Astrocyte (in vitro differentiated cells and primary cell): Measurements from ENCODE around the gene ORAI2. TPM values are rescaled to one million over a fixed set of nuclear protein-coding genes. Genes with fewer than 3 reads are reported as not detected.

Source experiments
- DNase-seq: peaks from one replicate; pipeline ENCODE4 v3.0.0-alpha.2; 2010; ENCODE audit warnings: low read depth
- FAIRE-seq: peaks from 2 replicates; lab custom pipeline; 2011; peaks lifted over from hg19 to GRCh38; lab: Jason Lieb, UNC
- H2AFZ ChIP-seq: 2 replicates; pipeline ENCODE4 v1.6.0; 2012; ENCODE audit warnings: low read depth, low read length, inconsistent platforms
- H3K27ac ChIP-seq: 2 replicates; pipeline ENCODE4 v1.5.1; 2011; ENCODE audit warnings: low read depth, low read length, inconsistent platforms
- H3K27me3 ChIP-seq: 2 replicates; pipeline ENCODE4 v1.6.0; 2011; ENCODE audit warnings: low read length, inconsistent platforms; ENCODE audit not compliant: insufficient read depth
- H3K36me3 ChIP-seq: 2 replicates; pipeline ENCODE4 v1.5.1; 2011; ENCODE audit warnings: low read length, inconsistent platforms; ENCODE audit not compliant: insufficient read depth
- H3K4me1 ChIP-seq: 2 replicates; pipeline ENCODE4 v1.5.1; 2011; ENCODE audit warnings: low read length, inconsistent platforms; ENCODE audit not compliant: insufficient read depth
- H3K4me2 ChIP-seq: 2 replicates; pipeline ENCODE4 v1.6.0; 2012; ENCODE audit warnings: low read length, inconsistent platforms
- H3K4me3 ChIP-seq: 2 replicates; pipeline ENCODE4 v1.5.1; 2011; ENCODE audit warnings: low read depth, mild to moderate bottlenecking, low read length, inconsistent platforms; ENCODE audit not compliant: insufficient read depth
- H3K79me2 ChIP-seq: 2 replicates; pipeline ENCODE4 v1.6.0; 2012; ENCODE audit warnings: mild to moderate bottlenecking, low read length, inconsistent platforms; ENCODE audit not compliant: insufficient read depth
- H3K9ac ChIP-seq: 2 replicates; pipeline ENCODE4 v1.6.0; 2012; ENCODE audit warnings: mild to moderate bottlenecking, low read length, inconsistent platforms
- H3K9me3 ChIP-seq: 2 replicates; pipeline ENCODE4 v1.5.1; 2012; ENCODE audit warnings: low read depth, mild to moderate bottlenecking, low read length, inconsistent platforms; ENCODE audit not compliant: insufficient read depth
- H4K20me1 ChIP-seq: 2 replicates; pipeline ENCODE4 v1.6.0; 2012; ENCODE audit warnings: low read length, inconsistent platforms; ENCODE audit not compliant: insufficient read depth
- H3K27ac Mint-ChIP-seq: one replicate; pipeline ENCODE4 v1.8.0; 2021; ENCODE audit warnings: mild to moderate bottlenecking, mixed read lengths; ENCODE audit not compliant: unreplicated experiment
- H3K27me3 Mint-ChIP-seq: one replicate; pipeline ENCODE4 v1.8.0; 2021; ENCODE audit warnings: low read depth, mixed read lengths; ENCODE audit not compliant: unreplicated experiment
- H3K36me3 Mint-ChIP-seq: one replicate; pipeline ENCODE4 v1.8.0; 2021; ENCODE audit warnings: low read depth, mixed read lengths; ENCODE audit not compliant: unreplicated experiment
- H3K4me1 Mint-ChIP-seq: one replicate; pipeline ENCODE4 v1.8.0; 2021; ENCODE audit warnings: low read depth, mixed read lengths; ENCODE audit not compliant: unreplicated experiment
- H3K4me3 Mint-ChIP-seq: one replicate; pipeline ENCODE4 v1.8.0; 2021; ENCODE audit warnings: mild to moderate bottlenecking, moderate library complexity, mixed read lengths; ENCODE audit not compliant: unreplicated experiment
- H3K9me3 Mint-ChIP-seq: one replicate; pipeline ENCODE4 v1.8.0; 2021; ENCODE audit warnings: mild to moderate bottlenecking, mixed read lengths; ENCODE audit not compliant: unreplicated experiment
- EZH2 ChIP-seq: IDR thresholded peaks from 2 replicates; pipeline ENCODE4 v1.6.1; 2012; ENCODE audit warnings: mild to moderate bottlenecking, low read length, inconsistent platforms; ENCODE audit not compliant: insufficient read depth
- total RNA-seq: library from RNA; stranded (reverse); gene quantifications from 2 replicates; pipeline ENCODE4 v1.2.1, GENCODE V29; 2021
- TF ChIP-seq, protein P1 (sequence below): IDR thresholded peaks from 2 replicates; pipeline ENCODE4 v1.5.1; 2011; ENCODE audit warnings: low read depth, mild to moderate bottlenecking, inconsistent platforms, low read length, moderate library complexity; ENCODE audit not compliant: insufficient read depth

ORAI2 gene
- total RNA-seq, 1 donor from 2014 or later, result 64.4 TPM

GRCh38 chr7:102466097-102466496 is 32.7 kb downstream of the ORAI2 start:
- no peak for TF ChIP-seq EZH2
- TF ChIP-seq, protein P1, sequence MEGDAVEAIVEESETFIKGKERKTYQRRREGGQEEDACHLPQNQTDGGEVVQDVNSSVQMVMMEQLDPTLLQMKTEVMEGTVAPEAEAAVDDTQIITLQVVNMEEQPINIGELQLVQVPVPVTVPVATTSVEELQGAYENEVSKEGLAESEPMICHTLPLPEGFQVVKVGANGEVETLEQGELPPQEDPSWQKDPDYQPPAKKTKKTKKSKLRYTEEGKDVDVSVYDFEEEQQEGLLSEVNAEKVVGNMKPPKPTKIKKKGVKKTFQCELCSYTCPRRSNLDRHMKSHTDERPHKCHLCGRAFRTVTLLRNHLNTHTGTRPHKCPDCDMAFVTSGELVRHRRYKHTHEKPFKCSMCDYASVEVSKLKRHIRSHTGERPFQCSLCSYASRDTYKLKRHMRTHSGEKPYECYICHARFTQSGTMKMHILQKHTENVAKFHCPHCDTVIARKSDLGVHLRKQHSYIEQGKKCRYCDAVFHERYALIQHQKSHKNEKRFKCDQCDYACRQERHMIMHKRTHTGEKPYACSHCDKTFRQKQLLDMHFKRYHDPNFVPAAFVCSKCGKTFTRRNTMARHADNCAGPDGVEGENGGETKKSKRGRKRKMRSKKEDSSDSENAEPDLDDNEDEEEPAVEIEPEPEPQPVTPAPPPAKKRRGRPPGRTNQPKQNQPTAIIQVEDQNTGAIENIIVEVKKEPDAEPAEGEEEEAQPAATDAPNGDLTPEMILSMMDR, result no peak
- H3K79me2 ChIP-seq, result peaks cover 41% of the 10 kb centered on the region
- no peaks in the 10 kb centered on the region for H3K27me3 Mint-ChIP-seq
- H3K36me3 Mint-ChIP-seq, result no peaks in the 10 kb centered on the region
- no peak for DNase-seq
- H3K4me2 ChIP-seq, result peak overlapping the region; percentile 87
- no peak for FAIRE-seq
- no peaks in the 10 kb centered on the region for H3K9me3 Mint-ChIP-seq
- H3K36me3 ChIP-seq, result no peaks in the 10 kb centered on the region
- H3K4me1 Mint-ChIP-seq, result peaks cover 4% of the 10 kb centered on the region
- H3K4me3 Mint-ChIP-seq, result peak overlapping the region; percentile 80
- H4K20me1 ChIP-seq, result peaks cover 28% of the 10 kb centered on the region
- peaks cover 12% of the 10 kb centered on the region for H3K4me1 ChIP-seq
- H2AFZ ChIP-seq, result no peak overlapping the region
- no peaks in the 10 kb centered on the region for H3K27me3 ChIP-seq
- no peaks in the 10 kb centered on the region for H3K9me3 ChIP-seq
- no peak overlapping the region for H3K27ac Mint-ChIP-seq
- peak overlapping the region; percentile 96 for H3K9ac ChIP-seq
- H3K4me3 ChIP-seq, result peak overlapping the region; percentile 98
- no peak overlapping the region for H3K27ac ChIP-seq

GRCh38 chr7:102467581-102468477 is 34.5 kb downstream of the ORAI2 start:
- no peak overlapping the region for H3K27ac ChIP-seq
- no peaks in the 10 kb centered on the region for H3K27me3 Mint-ChIP-seq
- H3K4me3 Mint-ChIP-seq, result no peak overlapping the region

More at GRCh38 chr7:102467581-102468477, 34.5 kb downstream of the ORAI2 start:
- Histone ChIP-seq H3K27me3 (no peaks in the 10 kb centered on the region), H3K9ac (no peak overlapping the region), H3K4me1 (peaks cover 12% of the 10 kb centered on the region), H3K4me2 (no peak overlapping the region), H3K79me2 (peaks cover 27% of the 10 kb centered on the region), H2AFZ (no peak overlapping the region), H3K36me3 (no peaks in the 10 kb centered on the region), H4K20me1 (peaks cover 23% of the 10 kb centered on the region), H3K4me3 (no peak overlapping the region), H3K9me3 (no peaks in the 10 kb centered on the region)
- FAIRE-seq, result no peak
- H3K4me1 Mint-ChIP-seq, result peaks cover 4% of the 10 kb centered on the region
- DNase-seq, result no peak
- TF ChIP-seq, protein P1, result no peak
- TF ChIP-seq EZH2, result no peak
- H3K36me3 Mint-ChIP-seq, result peaks cover 4% of the 10 kb centered on the region
- H3K9me3 Mint-ChIP-seq, result no peaks in the 10 kb centered on the region
- H3K27ac Mint-ChIP-seq, result no peak overlapping the region
